Measurements from ENCODE around the gene ABHD17A.

ABHD17A gene

GRCh38 chr19:1836458-1837221 lies 48.7 kb downstream of the ABHD17A start:
- no peak for DNase-seq

GRCh38 chr19:1833540-1833939 lies 51.8 kb downstream of the ABHD17A start:
- DNase-seq: no peak

- no peak for DNase-seq
Observed at GRCh38 chr19:1832046-1832663, 53.1 kb downstream of the ABHD17A start.

GRCh38 chr19:1830978-1831377 lies 54.3 kb downstream of the ABHD17A start:
- DNase-seq: no peak

- DNase-seq: no peak
Observed at GRCh38 chr19:1830568-1830967, 54.7 kb downstream of the ABHD17A start.

- no peak for DNase-seq
Observed at GRCh38 chr19:1829958-1830357, 55.3 kb downstream of the ABHD17A start.

GRCh38 chr19:1828279-1829238 lies 56.7 kb downstream of the ABHD17A start:
- no peak for DNase-seq

GRCh38 chr19:1827566-1828278 lies 57.6 kb downstream of the ABHD17A start:
- no peak for DNase-seq
